Nephron progenitor cell (in vitro differentiated cells): Measurements from ENCODE around the gene RLF.

ENCODE experiments used
- DNase-seq: peaks from one replicate; pipeline ENCODE4 v3.0.0; 2021
- H3K27ac Mint-ChIP-seq: 2 replicates; pipeline ENCODE4 v1.8.0; 2021; ENCODE audit warnings: mild to moderate bottlenecking, moderate library complexity, mixed read lengths
- H3K27me3 Mint-ChIP-seq: 2 replicates; pipeline ENCODE4 v1.8.0; 2021; ENCODE audit warnings: mild to moderate bottlenecking, low read depth, mixed read lengths; ENCODE audit not compliant: poor library complexity
- H3K36me3 Mint-ChIP-seq: 2 replicates; pipeline ENCODE4 v1.8.0; 2021; ENCODE audit warnings: low read depth, mixed read lengths
- H3K4me1 Mint-ChIP-seq: 2 replicates; pipeline ENCODE4 v1.8.0; 2021; ENCODE audit warnings: mixed read lengths
- H3K4me3 Mint-ChIP-seq: 2 replicates; pipeline ENCODE4 v1.8.0; 2021; ENCODE audit warnings: mild to moderate bottlenecking, moderate library complexity, mixed read lengths
- H3K9me3 Mint-ChIP-seq: 2 replicates; pipeline ENCODE4 v1.8.0; 2021; ENCODE audit warnings: mild to moderate bottlenecking, moderate library complexity, mixed read lengths
- TF ChIP-seq, protein P1 (sequence below): fragments of 200-600 bp; sonication (generic); IDR thresholded peaks from 2 replicates; pipeline ENCODE4 v1.5.0; 2021; ENCODE audit warnings: antibody characterized with exemption

The RLF gene

DNA sequence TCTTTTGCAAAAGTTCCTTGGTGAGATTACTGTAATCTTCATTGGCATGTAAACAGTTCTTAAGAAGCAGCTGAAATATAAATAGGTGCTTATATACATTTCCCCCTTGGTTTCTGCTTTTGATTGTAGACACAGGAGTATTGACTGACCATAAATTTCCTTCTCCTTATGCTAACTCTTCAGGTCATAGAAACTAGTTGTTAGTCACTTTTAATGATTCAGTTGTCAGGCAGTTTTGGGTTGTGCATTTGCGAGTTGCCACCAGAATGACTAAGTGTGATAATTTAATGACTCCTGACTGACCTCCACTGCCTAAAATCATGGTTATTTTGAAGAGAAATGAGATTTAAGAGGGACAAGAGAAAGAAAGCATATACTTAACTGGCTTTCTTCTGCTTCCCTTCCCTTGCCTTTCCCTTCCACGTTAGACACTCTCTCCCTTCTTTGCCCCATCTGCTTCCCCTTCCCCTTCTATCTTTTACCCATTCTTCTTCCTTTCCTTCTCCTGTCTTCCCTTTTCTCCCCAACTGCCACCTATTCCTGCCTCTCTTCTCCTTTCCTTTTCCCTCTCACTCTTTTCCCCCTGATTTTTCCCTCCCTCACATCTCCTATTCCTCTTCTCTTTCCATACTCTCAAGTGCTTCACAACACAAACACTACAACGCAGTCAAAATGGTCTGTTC, 109.1 kb downstream of the RLF start:
- Mint-ChIP-seq H3K4me3 (no peak overlapping the region), H3K9me3 (no peaks in the 10 kb centered on the region), H3K36me3 (peaks cover 61% of the 10 kb centered on the region), H3K27me3 (no peaks in the 10 kb centered on the region), H3K27ac (peak overlapping the region; percentile 83), H3K4me1 (no peaks in the 10 kb centered on the region)
- DNase-seq = no peak
- TF ChIP-seq, protein P1, sequence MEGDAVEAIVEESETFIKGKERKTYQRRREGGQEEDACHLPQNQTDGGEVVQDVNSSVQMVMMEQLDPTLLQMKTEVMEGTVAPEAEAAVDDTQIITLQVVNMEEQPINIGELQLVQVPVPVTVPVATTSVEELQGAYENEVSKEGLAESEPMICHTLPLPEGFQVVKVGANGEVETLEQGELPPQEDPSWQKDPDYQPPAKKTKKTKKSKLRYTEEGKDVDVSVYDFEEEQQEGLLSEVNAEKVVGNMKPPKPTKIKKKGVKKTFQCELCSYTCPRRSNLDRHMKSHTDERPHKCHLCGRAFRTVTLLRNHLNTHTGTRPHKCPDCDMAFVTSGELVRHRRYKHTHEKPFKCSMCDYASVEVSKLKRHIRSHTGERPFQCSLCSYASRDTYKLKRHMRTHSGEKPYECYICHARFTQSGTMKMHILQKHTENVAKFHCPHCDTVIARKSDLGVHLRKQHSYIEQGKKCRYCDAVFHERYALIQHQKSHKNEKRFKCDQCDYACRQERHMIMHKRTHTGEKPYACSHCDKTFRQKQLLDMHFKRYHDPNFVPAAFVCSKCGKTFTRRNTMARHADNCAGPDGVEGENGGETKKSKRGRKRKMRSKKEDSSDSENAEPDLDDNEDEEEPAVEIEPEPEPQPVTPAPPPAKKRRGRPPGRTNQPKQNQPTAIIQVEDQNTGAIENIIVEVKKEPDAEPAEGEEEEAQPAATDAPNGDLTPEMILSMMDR = no peak

DNA sequence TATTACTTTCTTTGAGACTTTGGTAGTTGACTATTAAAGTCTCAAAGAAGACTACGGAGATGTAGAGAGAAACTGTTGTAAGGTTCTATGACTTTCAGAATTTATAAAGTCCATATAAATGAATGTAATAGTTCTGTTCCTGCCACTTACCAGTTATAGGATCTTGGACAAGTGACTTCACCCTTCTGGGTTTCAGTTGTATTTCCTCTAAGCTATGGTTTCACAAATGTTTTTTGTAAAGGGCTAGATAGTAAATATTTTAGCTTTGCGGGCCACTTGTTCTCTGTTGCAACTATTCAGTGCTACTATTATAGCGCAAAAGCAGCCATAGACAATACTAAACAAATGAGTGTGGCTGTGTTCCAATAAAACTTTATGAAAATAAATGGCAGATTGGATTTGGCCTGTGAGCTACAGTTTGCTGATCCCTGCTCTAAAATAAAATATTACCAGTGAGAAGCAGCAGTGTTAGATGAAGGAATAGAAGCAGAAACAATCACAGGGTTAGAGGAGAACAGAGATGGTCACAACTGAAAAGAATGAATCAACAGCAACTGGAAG, 111.5 kb downstream of the RLF start:
- Mint-ChIP-seq H3K27me3 (no peaks in the 10 kb centered on the region), H3K9me3 (no peaks in the 10 kb centered on the region), H3K27ac (no peak overlapping the region), H3K4me3 (no peak overlapping the region), H3K4me1 (no peaks in the 10 kb centered on the region), H3K36me3 (peaks cover 72% of the 10 kb centered on the region)
- TF ChIP-seq, protein P1 = no peak
- DNase-seq = no peak

DNA sequence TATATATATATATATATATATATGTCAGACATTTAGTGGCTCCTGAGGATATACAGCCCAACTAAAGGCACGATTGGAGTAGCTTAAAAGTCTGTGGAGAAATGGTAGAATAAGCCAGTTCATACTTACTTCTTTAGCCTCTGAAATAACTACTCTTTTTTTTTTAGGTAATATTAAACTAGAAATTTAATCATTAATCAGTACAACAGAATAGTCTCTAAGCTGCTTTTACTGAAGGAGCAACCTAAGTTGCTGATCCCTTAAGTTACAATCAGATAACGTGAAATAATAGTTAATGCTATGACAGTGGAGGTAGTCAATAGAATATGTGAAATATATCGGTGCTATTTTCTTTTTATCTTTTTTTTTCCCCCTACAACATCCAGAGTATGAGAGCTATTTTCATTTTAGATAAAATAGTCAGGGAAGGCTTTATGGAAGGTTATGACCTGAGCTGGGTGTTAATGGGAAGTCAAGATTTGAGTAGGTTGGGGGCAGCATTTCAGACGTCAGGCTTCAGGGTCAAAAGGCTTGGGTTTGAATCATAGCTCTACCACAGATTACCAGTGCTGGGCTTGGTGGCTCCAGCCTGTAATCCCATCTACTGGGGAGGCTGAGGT, 112.5 kb downstream of the RLF start:
- Mint-ChIP-seq H3K36me3 (peaks cover 65% of the 10 kb centered on the region), H3K27ac (no peak overlapping the region), H3K4me1 (no peaks in the 10 kb centered on the region), H3K4me3 (no peak overlapping the region), H3K9me3 (no peaks in the 10 kb centered on the region), H3K27me3 (no peaks in the 10 kb centered on the region)
- DNase-seq = no peak
- TF ChIP-seq, protein P1 = no peak

DNA sequence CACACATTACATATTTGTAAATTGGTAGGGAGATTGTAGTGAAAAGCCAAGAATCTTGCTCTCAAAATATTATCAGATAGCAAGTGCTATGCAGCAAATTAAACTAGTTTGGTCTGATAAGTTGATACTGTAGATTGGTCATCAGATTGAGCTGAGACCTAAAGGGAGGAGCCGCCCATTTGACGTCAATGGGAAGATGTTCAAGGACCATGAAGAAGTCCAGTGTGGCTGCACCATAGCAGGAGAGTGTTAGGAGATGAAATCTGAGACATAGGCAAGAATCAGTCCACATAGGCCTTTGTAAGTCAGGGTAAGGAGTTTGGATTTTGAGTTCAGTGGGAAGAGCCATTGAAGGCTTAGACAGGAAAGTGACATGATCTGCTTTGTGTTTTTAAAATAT, 113.1 kb downstream of the RLF start:
- TF ChIP-seq, protein P1 = no peak
- H3K27ac Mint-ChIP-seq = no peak overlapping the region
- H3K4me1 Mint-ChIP-seq = no peaks in the 10 kb centered on the region
- H3K9me3 Mint-ChIP-seq = no peaks in the 10 kb centered on the region
- H3K27me3 Mint-ChIP-seq = no peaks in the 10 kb centered on the region
- no peak for DNase-seq
- no peak overlapping the region for H3K4me3 Mint-ChIP-seq
- H3K36me3 Mint-ChIP-seq = peaks cover 72% of the 10 kb centered on the region

DNA sequence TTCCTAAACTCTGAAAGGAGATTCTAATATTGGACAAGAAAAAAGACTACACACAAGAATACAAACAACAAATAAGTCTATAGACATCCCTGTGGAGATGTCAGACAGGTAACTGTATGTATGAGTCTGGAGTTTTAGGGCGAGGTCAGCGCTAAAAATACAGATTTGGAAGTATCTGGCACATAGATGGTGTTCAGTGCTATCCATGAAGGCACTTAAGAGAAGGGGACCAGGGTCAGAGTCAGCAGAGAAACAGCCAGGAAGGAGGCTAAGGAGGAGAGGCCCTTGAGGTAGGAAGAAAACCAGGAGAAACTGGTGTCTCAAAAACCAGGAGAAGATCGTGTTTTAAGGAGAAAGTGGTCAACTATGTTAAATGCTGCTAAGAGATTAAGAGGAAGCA, 114.9 kb downstream of the RLF start:
- Mint-ChIP-seq H3K27me3 (no peaks in the 10 kb centered on the region), H3K27ac (peak overlapping the region; percentile 2), H3K4me1 (no peaks in the 10 kb centered on the region), H3K36me3 (peaks cover 69% of the 10 kb centered on the region), H3K9me3 (no peaks in the 10 kb centered on the region), H3K4me3 (no peak overlapping the region)
- DNase-seq = no peak
- TF ChIP-seq, protein P1 = no peak

DNA sequence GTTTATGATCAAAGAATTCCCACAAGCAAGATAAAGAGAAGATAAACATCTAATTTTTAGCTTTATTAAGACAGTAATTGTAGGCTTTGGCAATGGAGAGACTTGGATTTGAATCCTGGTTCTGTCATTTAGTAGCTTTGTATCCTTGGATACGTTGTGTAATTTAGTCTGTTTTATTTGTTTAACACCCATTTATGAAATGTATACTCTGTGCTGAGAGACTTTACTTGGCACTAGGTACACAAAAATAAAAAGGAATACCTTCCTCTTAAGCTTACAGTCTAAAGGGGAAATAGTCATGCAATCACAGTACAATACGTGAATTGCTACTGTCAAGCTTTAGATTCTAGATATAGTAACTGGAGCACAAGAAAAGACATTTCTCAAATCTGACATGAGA, 120.7 kb downstream of the RLF start:
- H3K27ac Mint-ChIP-seq = no peak overlapping the region
- H3K9me3 Mint-ChIP-seq = no peaks in the 10 kb centered on the region
- H3K27me3 Mint-ChIP-seq = no peaks in the 10 kb centered on the region
- TF ChIP-seq, protein P1 = no peak
- H3K36me3 Mint-ChIP-seq = peaks cover 58% of the 10 kb centered on the region
- DNase-seq = no peak
- no peak overlapping the region for H3K4me3 Mint-ChIP-seq
- no peaks in the 10 kb centered on the region for H3K4me1 Mint-ChIP-seq
